Gastrocnemius medialis (tissue), 4 donors: ENCODE data around the gene SCAP.
A peak's percentile ranks its signal among the peaks of the same experiment; 100 is the strongest.

Experiments used
- CTCF ChIP-seq, 5 experiments: fragments of 450-650 bp in 3 of 5; fragments of 200-600 bp in 2 of 5; sonication (generic) in 2 of 5; IDR thresholded peaks in 4 of 5; conservative IDR thresholded peaks in 1 of 5; 1 replicate in 4 of 5; 2 replicates in 1 of 5; pipeline ENCODE4 v1.5.1; 2016 to 2019; ENCODE audit warnings: antibody characterized with exemption in 5 of 5, mild to moderate bottlenecking in 3 of 5, moderate library complexity in 3 of 5
- POLR2A ChIP-seq, 2 donors: fragments of 450-650 bp; IDR thresholded peaks; one replicate each; pipeline ENCODE4 v1.6.1; 2017; ENCODE audit warnings: antibody characterized with exemption in 2 of 2, mild to moderate bottlenecking in 2 of 2, moderate library complexity in 2 of 2

DNA sequence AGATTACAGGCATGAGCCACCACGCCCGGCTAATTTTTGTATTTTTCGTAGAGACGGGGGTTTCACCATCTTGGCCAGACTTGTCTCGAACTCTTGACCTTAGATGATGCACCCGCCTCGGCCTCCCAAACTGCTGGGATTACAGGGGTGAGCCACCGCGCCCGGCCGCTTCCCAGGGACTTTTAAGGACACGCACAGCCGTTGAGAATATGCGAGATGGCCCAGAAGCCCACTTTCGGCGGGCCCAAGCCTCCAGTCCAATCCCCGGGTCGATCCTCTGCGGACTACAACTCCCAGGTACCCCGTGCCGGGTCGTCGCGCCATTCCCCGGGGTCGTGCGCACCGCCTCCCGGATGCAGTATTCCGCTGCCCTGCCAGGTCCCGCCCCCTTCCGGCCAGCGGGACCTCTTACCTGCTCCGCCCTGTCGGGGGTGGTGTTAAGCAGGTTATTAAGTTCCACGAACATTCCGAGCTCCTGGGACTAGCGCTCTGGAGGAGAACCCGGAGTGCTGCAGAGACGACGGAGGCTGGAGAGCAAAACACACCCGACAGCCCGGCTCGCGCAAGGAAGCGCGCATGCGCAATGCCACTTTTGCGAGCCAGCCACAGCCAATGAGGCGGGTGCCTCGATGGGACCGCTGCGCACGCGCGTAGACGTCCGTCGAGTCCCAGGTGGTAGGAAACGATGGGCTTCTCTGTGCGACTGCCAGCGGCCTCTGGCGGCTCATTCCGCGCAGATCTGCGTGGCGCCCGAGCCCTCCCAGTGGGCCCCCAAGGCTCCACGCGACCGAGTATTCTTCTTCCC is 37.6 kb upstream of the SCAP start, which contains the start of gene ELP6:
- peak in 3 of 5 experiments; percentile 32 to 43 (median 34) for TF ChIP-seq CTCF (IDR thresholded peaks at IDR 0.05 in 4 of 5, conservative IDR thresholded peaks at IDR 0.05 in 1 of 5)
- TF ChIP-seq POLR2A (IDR thresholded peaks at IDR 0.05): peak; percentile 47 to 63
